ENCODE results near the gene AKR1C3.

DNA sequence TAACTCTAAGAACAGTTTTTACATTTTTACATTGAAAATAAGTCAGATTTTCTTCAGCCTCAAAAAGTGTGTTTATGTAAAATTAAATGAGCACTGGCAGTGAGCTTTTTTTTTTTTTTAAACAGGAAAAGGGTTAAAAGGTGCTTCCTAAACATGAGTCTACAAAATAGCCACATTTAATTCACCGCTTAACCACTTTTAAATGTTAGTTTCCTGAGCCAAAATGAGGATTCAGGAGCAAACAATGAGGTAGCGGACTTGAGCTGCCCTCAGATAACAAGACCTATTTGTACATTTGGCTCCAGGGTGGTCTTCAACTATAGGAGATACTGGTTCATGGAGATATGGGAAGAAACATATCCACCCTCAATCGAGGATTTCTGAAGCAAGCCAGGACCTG, 22.8 kb downstream of the AKR1C3 start:
- TF ChIP-seq TAF1 (IDR thresholded peaks at IDR 0.05; ENCODE audit: low read depth, low read length) = no peak
- no peak for TF ChIP-seq POLR2A (IDR thresholded peaks at IDR 0.05; ENCODE audit: low read depth, low read length)
- no peak for TF ChIP-seq POLR2AphosphoS5 (IDR thresholded peaks at IDR 0.05; ENCODE audit: low read depth, low read length)

Measured in GM12891 (cell line).